Ascending aorta (tissue), 2 donors: ENCODE measurements around the gene MLH3. TPM values are rescaled to one million over a fixed set of nuclear protein-coding genes. Genes with fewer than 3 reads are reported as not detected.

Experiments used
- DNase-seq, 2 donors: peaks; one replicate each; pipeline ENCODE4 v3.0.0-alpha.2; 2019; ENCODE audit warnings: low spot score in 2 of 2
- H3K27ac ChIP-seq, 2 donors: fragments of 200-600 bp; sonication (generic); one replicate each; pipeline ENCODE4 v1.5.1; 2016 to 2017; ENCODE audit warnings: mild to moderate bottlenecking in 1 of 2
- H3K27me3 ChIP-seq: fragments of 200-600 bp; sonication (generic); one replicate; pipeline ENCODE4 v1.5.1; 2017
- H3K36me3 ChIP-seq, 2 donors: fragments of 200-600 bp; sonication (generic); one replicate each; pipeline ENCODE4 v1.5.1; 2016
- H3K4me1 ChIP-seq, 2 donors: fragments of 200-600 bp; sonication (generic); one replicate each; pipeline ENCODE4 v1.5.1; 2016 to 2017; ENCODE audit warnings: mild to moderate bottlenecking in 1 of 2
- H3K4me3 ChIP-seq, 2 donors: fragments of 200-600 bp; sonication (generic); one replicate each; pipeline ENCODE4 v1.5.1; 2016 to 2017; ENCODE audit warnings: mild to moderate bottlenecking in 1 of 2
- H3K9me3 ChIP-seq, 2 donors: fragments of 200-600 bp; sonication (generic); one replicate each; pipeline ENCODE4 v1.5.1; 2016
- intact Hi-C: fragments of 100-400 bp; cut with DNase I; formaldehyde crosslinking; loops from one replicate; pipeline ENCODE4 v1.15.1; 2023
- total RNA-seq: library from RNA; depleted of rRNA; stranded (reverse); fragments of >200 nt; gene quantifications from one replicate; pipeline ENCODE4 v1.1.0, GENCODE V29; 2016
- TF ChIP-seq, protein P1 (sequence below), 3 experiments: fragments of 200-600 bp in 2 of 3; fragments of 450-650 bp in 1 of 3; sonication (generic) in 2 of 3; IDR thresholded peaks; one replicate each; pipeline ENCODE4 v1.5.1; 2016 to 2019; ENCODE audit warnings: antibody characterized with exemption in 3 of 3, mild to moderate bottlenecking in 1 of 3, moderate library complexity in 1 of 3

The MLH3 gene
- total RNA-seq, 1 donor from 2014 or later, result 23.9 TPM

DNA sequence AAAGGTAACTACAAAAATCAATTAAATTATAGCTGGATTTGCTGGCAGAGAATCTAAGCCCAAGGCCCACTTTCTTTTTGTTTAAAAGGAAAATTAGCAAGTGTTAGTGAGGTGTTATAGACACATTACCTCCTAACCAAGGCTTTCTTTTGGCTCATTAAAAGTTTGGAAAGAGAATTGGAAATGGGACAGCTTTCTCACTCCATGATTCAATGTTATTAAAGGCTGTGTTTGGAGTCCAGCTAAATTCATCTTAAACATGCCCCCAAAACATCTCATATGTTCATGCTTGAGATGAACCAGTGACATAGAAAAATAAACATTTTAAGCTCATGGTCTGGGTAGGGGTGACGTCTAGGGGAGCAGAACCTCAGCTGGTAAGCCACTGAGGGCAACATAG is 82.5 kb downstream of the MLH3 start:
- DNase-seq, result no peak
- no peak overlapping the region for H3K27ac ChIP-seq
- no peaks in the 10 kb centered on the region for H3K4me1 ChIP-seq
- no peak overlapping the region for H3K4me3 ChIP-seq
- no peaks in the 10 kb centered on the region for H3K36me3 ChIP-seq
- TF ChIP-seq, protein P1, sequence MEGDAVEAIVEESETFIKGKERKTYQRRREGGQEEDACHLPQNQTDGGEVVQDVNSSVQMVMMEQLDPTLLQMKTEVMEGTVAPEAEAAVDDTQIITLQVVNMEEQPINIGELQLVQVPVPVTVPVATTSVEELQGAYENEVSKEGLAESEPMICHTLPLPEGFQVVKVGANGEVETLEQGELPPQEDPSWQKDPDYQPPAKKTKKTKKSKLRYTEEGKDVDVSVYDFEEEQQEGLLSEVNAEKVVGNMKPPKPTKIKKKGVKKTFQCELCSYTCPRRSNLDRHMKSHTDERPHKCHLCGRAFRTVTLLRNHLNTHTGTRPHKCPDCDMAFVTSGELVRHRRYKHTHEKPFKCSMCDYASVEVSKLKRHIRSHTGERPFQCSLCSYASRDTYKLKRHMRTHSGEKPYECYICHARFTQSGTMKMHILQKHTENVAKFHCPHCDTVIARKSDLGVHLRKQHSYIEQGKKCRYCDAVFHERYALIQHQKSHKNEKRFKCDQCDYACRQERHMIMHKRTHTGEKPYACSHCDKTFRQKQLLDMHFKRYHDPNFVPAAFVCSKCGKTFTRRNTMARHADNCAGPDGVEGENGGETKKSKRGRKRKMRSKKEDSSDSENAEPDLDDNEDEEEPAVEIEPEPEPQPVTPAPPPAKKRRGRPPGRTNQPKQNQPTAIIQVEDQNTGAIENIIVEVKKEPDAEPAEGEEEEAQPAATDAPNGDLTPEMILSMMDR (IDR thresholded peaks at IDR 0.05), result no peak
- no peaks in the 10 kb centered on the region for H3K27me3 ChIP-seq
- no peaks in the 10 kb centered on the region for H3K9me3 ChIP-seq
- intact Hi-C loops, result no loop called here

DNA sequence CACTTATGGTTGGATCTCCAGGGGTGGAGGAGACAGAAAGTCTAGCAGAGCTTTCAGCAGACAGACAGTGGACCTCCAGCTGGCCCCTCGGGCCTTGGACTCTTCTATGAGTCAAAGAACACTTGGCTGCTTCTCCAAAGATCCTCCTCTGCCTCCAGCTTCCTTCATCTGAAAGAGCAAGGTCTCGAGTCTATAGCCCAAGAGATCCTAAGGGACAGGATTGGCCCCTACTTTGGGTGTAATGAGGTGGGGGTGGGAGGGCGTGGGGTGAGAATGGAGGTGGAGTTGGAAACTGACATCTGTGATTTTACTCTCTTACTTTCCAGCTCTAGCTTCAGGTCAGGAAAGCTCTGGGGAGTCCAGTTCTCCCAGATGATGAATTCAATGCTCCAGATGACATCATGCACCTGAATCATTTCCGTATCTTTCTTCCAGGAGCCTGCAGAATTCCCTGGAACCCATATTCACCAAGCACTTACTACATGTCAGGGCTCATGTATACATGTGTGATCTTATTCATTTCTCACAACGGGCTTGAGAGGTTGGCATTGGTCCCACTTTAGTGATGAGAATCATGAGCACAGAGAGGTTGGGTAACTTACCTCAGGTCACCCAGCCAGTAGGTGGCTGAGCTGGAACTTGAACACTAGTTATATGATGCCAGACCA is 85.6 kb downstream of the MLH3 start:
- Histone ChIP-seq H3K27me3 (no peaks in the 10 kb centered on the region), H3K9me3 (no peaks in the 10 kb centered on the region), H3K27ac (no peak overlapping the region), H3K4me1 (no peaks in the 10 kb centered on the region), H3K36me3 (no peaks in the 10 kb centered on the region), H3K4me3 (no peak overlapping the region)
- TF ChIP-seq, protein P1 (IDR thresholded peaks at IDR 0.05), result no peak
- no peak for DNase-seq
- intact Hi-C loops, result no loop called here

DNA sequence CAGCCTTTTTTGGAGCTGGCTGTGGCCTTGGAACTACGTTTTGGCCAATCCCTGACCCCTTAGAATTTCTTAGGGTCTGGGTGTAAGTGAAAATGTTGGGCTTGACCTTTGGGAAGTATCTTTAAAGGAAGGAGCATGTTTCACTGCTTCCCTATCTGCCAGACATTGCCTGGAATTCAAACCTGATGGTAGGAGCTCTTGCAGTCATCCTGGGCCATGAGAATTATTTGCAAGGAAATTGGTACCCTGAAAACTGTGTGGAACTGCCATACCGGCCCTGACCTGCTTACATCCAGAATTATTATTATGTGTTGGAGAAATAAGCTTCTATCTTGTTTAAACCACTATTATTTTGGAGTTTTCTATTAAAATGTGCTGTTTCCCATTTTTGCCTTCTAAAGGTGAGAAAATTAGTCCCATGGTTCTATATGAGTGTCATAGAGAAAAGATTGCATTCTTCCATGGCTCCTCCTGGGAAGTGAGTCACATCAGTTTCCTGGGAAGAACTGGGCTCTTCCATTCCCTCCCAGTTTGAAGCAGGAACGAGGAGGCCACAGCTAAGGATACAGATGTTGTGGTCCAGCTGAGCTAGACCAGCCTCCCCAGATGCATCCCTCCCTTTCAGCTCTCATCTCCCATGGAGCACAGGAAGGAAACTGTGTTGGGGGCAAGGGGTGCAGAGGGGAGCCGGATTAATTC is 86.3 kb downstream of the MLH3 start:
- Histone ChIP-seq H3K27me3 (no peaks in the 10 kb centered on the region), H3K4me1 (no peaks in the 10 kb centered on the region), H3K36me3 (no peaks in the 10 kb centered on the region), H3K27ac (no peak overlapping the region), H3K9me3 (no peaks in the 10 kb centered on the region), H3K4me3 (no peak overlapping the region)
- DNase-seq, result no peak
- TF ChIP-seq, protein P1 (IDR thresholded peaks at IDR 0.05), result no peak
- intact Hi-C loops, result no loop called here

Other genes starting within 250 kb of the MLH3 start
- not detected for gene PROX2, start 175.3 kb downstream of the MLH3 start, total RNA-seq
- gene DLST, start 169.6 kb downstream of the MLH3 start, total RNA-seq, result 59.7 TPM
- gene RPS6KL1, start 128.2 kb downstream of the MLH3 start, total RNA-seq, result 12.1 TPM
- gene PGF, start 95.9 kb downstream of the MLH3 start, total RNA-seq, result 41.1 TPM
- 27.1 TPM for gene EIF2B2, start 48.5 kb downstream of the MLH3 start, total RNA-seq
- not detected for gene ACYP1, start 12.6 kb upstream of the MLH3 start, total RNA-seq
- not detected for gene ZC2HC1C, start 18.2 kb upstream of the MLH3 start, total RNA-seq
- gene NEK9, start 75.6 kb upstream of the MLH3 start, total RNA-seq, result 116 TPM
- 190 TPM for gene TMED10, start 125.1 kb upstream of the MLH3 start, total RNA-seq
- gene FOS, start 227.4 kb upstream of the MLH3 start, total RNA-seq, result 4,268 TPM